Lower leg skin (tissue), 4 donors: ENCODE results near the gene PCK1. TPM values are rescaled to one million over a fixed set of nuclear protein-coding genes. Genes with fewer than 3 reads are reported as not detected.

Experiments
- DNase-seq, 2 donors: peaks; one replicate each; pipeline ENCODE4 v3.0.0-alpha.2; 2019; ENCODE audit warnings: low spot score in 2 of 2
- H3K4me3 ChIP-seq: fragments of 200-600 bp; sonication (generic); 2 replicates; pipeline ENCODE4 v1.5.1; 2017; ENCODE audit warnings: mild to moderate bottlenecking, low read depth; ENCODE audit not compliant: poor library complexity, severe bottlenecking
- POLR2A ChIP-seq, 2 donors: fragments of 450-650 bp; IDR thresholded peaks; one replicate each; pipeline ENCODE4 v1.6.1; 2016 to 2017; ENCODE audit warnings: antibody characterized with exemption in 2 of 2, mild to moderate bottlenecking in 1 of 2, moderate library complexity in 1 of 2
- WGBS, 2 donors: methylation state at CpG; one replicate each; pipeline ENCODE4 v1.1.5; 2018; 5-methylcytosine and 5-hydroxymethylcytosine counted together
- intact Hi-C: fragments of 100-400 bp; cut with DNase I; formaldehyde crosslinking; loops from one replicate; pipeline ENCODE4 v1.15.0; 2023; ENCODE audit warnings: low total_unique reads
- total RNA-seq, 4 donors: library from RNA; depleted of rRNA; stranded (reverse); fragments of >200 nt; gene quantifications; one replicate each; pipeline ENCODE4 v1.1.0, GENCODE V29; 2016
- TF ChIP-seq, protein P1 (sequence below), 3 donors: fragments of 450-650 bp; IDR thresholded peaks; one replicate each; pipeline ENCODE4 v1.5.1; 2016; ENCODE audit warnings: antibody characterized with exemption in 3 of 3, mild to moderate bottlenecking in 3 of 3, moderate library complexity in 2 of 3

Gene PCK1
- total RNA-seq, 4 donors from 2014 or later = 0.12 to 11.6 (median 2.1) TPM

DNA sequence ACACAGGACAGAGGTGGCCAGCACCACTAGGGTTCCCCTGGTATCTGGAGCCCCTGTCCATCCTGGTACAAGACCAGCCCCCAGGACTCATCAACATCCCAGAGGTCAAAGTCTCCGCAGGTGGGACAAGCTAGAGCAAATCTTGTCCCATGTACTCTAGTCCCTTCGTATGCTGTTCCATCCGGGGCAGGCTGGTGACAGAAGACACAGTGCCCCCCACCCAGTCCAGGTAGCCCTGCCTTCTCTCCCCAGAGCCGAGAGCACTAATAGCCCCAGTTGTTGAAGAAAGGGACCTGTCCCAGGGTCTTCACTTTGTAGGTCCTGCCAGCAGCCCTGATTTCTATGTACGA is 21.1 kb downstream of the PCK1 start:
- WGBS, 2 donors = 74 to 75% methylated on average over 5 of the region's 5 CpGs
- TF ChIP-seq POLR2A (IDR thresholded peaks at IDR 0.05) = no peak
- TF ChIP-seq, protein P1, sequence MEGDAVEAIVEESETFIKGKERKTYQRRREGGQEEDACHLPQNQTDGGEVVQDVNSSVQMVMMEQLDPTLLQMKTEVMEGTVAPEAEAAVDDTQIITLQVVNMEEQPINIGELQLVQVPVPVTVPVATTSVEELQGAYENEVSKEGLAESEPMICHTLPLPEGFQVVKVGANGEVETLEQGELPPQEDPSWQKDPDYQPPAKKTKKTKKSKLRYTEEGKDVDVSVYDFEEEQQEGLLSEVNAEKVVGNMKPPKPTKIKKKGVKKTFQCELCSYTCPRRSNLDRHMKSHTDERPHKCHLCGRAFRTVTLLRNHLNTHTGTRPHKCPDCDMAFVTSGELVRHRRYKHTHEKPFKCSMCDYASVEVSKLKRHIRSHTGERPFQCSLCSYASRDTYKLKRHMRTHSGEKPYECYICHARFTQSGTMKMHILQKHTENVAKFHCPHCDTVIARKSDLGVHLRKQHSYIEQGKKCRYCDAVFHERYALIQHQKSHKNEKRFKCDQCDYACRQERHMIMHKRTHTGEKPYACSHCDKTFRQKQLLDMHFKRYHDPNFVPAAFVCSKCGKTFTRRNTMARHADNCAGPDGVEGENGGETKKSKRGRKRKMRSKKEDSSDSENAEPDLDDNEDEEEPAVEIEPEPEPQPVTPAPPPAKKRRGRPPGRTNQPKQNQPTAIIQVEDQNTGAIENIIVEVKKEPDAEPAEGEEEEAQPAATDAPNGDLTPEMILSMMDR (IDR thresholded peaks at IDR 0.05) = no peak
- no peak for DNase-seq
- H3K4me3 ChIP-seq = no peak overlapping the region
- intact Hi-C loops = no loop called here

DNA sequence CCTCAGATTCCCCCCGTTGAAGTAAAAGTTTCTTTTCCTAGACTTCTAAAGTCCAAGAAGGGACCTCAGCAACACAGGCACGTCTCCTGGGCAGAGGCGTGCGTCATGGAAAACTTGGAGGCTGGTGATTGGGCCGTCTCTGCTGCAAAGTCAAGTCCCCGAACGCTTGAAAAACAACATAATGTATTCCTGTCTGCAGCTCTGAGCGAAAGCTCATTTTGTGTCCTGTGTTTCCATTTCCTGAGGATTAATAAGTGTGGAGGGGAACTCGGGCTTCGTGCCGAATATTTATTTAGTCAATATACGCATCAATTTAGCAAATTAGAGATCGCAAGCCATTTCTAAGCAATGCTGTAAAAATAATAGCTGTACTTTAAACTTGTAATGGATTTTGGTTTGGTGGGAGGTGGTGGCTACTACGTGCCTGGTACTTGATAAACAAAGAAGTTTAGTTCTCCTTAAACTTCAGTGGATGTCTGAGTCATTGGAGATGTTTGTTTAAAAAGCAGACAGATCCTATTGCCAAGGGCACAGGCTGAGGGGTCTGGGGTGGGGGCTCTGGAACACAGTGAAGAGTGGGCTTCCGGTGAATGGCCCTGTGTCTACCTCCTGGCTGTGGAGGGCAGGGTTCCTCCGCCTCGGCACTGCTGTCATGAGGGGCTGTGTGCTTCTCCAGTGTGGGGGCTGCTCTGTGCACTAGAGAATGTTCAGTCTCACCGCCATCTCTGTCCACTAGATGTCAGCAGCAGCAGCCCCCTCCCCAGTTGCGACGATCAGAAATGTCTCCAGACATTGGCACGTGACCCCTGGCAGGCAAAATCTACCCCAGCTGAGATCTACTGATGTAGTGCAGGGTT is 21.8 kb downstream of the PCK1 start:
- TF ChIP-seq POLR2A (IDR thresholded peaks at IDR 0.05) = no peak
- TF ChIP-seq, protein P1 (IDR thresholded peaks at IDR 0.05) = peak in 1 of 3 donors; percentile 12
- DNase-seq = peak in 1 of 2 donors; percentile 33
- 47 to 48% methylated on average over 21 of the region's 21 CpGs for WGBS, 2 donors
- intact Hi-C loops = no loop called here
- H3K4me3 ChIP-seq = no peak overlapping the region

DNA sequence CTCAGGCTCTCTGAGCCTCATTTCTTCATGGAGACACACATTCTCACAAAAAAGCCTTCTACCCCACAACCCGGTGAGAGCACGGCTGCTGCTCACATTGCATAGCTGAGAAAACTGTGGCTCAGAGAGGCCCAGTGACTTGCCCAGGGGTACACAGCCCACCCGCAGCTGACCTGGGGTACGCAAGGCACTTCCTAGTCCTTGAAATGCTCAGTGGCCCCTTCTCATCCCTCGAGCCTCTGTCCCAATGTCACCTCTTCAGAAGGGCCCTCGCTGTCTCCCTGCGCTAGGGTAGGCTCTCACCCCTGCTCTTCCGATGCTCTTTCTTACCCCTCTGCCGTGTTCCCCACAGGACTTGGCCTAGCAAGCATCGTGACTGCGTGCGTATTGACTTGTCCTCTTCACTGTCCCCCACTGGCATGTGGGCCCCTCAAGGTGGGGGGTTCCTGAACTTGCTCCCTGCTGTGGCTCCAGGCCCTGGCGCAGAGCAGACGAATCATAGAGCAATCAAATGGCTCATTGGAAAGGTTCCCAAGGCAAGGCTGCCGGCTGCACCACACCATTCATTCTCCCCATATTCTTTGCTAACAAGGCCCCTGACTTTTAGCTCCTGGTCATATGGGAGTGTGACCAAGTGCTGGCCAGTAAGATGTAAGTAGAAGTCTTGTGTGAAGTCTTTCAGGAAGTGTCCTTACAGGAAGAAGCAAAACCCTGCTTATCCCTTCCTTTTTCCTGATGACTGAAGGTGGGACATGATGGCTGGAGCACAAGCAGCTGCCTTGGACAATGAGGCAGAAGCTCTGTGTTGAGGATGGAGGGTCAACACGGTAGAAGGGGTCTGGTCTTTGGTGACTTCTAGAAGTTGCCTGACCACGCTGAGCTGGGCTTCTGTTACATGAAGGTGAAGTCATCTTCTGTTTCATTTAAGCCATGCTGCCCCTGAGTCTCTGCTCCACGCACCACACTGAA is 22.7 kb downstream of the PCK1 start:
- no peak for TF ChIP-seq POLR2A (IDR thresholded peaks at IDR 0.05)
- TF ChIP-seq, protein P1 (IDR thresholded peaks at IDR 0.05) = no peak
- no peak overlapping the region for H3K4me3 ChIP-seq
- intact Hi-C loops = no loop called here
- no peak for DNase-seq
- 83 to 89% methylated on average over 18 of the region's 18 CpGs for WGBS, 2 donors

DNA sequence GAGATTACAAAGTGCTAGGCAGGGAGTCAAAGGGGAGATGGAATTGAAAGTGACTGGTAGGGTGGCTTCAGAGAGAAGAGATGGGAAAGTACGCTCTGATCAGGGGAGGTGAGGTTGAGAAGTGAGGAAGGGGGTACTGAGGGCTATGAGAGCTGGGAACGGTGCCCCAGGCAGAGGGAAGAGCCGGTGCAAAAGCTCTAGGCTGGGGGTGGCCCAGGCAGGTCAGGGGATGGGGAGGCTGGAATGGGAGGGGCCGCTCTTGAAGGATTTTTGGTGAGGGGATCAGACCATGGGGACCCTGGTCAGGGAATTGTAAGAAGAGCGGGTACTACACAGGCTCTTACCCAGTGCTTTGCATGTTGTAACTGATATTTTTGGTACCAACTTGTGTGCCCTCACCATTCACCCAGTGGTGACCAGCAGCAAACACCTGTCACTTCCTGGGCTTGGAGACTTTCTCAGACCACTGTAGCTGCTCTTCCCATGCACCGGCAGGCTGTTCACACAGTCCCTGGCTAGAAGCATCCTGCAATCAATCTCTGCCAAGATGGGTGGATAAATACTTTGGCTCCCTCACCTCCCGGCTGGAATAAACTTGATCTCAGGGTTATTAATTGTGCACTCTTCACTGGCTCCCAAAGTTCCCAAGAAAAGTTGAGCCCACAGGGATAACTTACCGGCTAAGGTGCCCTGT is 24.0 kb downstream of the PCK1 start:
- no peak for DNase-seq
- 61 to 64% methylated on average over 8 of the region's 8 CpGs for WGBS, 2 donors
- intact Hi-C loops = no loop called here
- TF ChIP-seq POLR2A (IDR thresholded peaks at IDR 0.05) = no peak
- TF ChIP-seq, protein P1 (IDR thresholded peaks at IDR 0.05) = no peak
- no peak overlapping the region for H3K4me3 ChIP-seq

DNA sequence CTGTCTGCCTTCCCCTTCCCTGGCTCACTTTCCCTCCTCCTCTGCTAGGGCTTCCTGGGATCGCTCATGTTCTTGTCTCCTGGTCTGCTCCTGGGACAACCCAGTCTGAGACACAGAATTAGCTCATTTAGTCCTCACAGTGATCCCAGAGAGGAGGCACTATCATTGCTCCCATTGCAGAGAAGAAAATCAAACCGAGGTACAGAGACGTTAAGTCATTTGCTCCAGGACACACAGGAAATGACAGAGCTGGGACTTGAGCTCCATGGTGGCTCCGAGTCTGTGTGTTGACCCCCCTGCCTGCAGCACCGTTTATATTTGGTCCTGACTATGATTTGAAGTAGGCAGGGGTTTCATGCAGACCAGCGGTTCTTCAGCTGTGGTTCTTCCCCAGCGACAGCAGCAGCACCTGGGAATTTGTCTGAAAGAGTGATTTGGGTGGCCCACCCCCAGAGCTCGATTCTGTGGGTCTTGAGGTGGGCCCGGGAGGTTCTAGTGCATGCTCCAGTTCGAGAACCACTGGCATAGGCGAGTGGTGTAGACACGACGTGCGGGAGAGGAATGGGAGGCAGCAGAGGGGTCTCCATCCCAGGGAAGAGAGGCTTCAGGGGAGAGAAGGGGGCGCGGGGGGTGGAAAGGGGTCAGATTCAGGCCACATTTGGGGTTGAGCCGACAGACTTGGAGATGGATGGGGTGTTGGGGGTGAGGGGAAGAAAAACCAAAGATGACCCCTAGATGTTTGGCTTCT is 24.7 kb downstream of the PCK1 start:
- no peak for DNase-seq
- H3K4me3 ChIP-seq = no peak overlapping the region
- TF ChIP-seq, protein P1 (IDR thresholded peaks at IDR 0.05) = no peak
- TF ChIP-seq POLR2A (IDR thresholded peaks at IDR 0.05) = no peak
- WGBS, 2 donors = 72 to 76% methylated on average over 17 of the region's 17 CpGs
- intact Hi-C loops = no loop called here
